Mucosa of rectum (tissue), 2 donors: ENCODE measurements around the gene FMN2.

Experiments
- H3K27ac ChIP-seq, 2 donors: one replicate each; pipeline ENCODE4 v1.7.0; 2013; ENCODE audit warnings: inconsistent platforms in 2 of 2, low read depth in 2 of 2, low read length in 2 of 2
- H3K27me3 ChIP-seq, 2 donors: one replicate each; pipeline ENCODE4 v1.7.0; 2013; ENCODE audit warnings: low read length in 2 of 2; ENCODE audit not compliant: control insufficient read depth in 2 of 2, insufficient read depth in 2 of 2
- H3K36me3 ChIP-seq, 2 donors: one replicate each; pipeline ENCODE4 v1.7.0; 2013; ENCODE audit warnings: low read length in 2 of 2; ENCODE audit not compliant: control insufficient read depth in 2 of 2, insufficient read depth in 2 of 2
- H3K4me1 ChIP-seq, 2 donors: one replicate each; pipeline ENCODE4 v1.7.0; 2013; ENCODE audit warnings: low read length in 2 of 2, mild to moderate bottlenecking in 1 of 2; ENCODE audit not compliant: control insufficient read depth in 2 of 2, insufficient read depth in 2 of 2
- H3K4me3 ChIP-seq, 2 donors: one replicate each; pipeline ENCODE4 v1.7.0; 2013; ENCODE audit warnings: low read length in 2 of 2
- H3K9ac ChIP-seq, 2 donors: one replicate each; pipeline ENCODE4 v1.7.0; 2013; ENCODE audit warnings: low read length in 2 of 2, low read depth in 1 of 2, mild to moderate bottlenecking in 1 of 2
- H3K9me3 ChIP-seq, 2 donors: one replicate each; pipeline ENCODE4 v1.7.0; 2013; ENCODE audit warnings: low read length in 2 of 2; ENCODE audit not compliant: control insufficient read depth in 2 of 2
- donor health status: healthy.
- donor health status: Normal muscosa, but diverticular disease.

The FMN2 gene

GRCh38 chr1:240188139-240188538 is 96.5 kb downstream of the FMN2 start:
- H3K4me3 ChIP-seq: no peak overlapping the region
- H3K27me3 ChIP-seq: no peaks in the 10 kb centered on the region
- H3K9ac ChIP-seq: no peak overlapping the region
- H3K4me1 ChIP-seq: no peaks in the 10 kb centered on the region
- no peaks in the 10 kb centered on the region for H3K9me3 ChIP-seq
- H3K36me3 ChIP-seq: no peaks in the 10 kb centered on the region
- H3K27ac ChIP-seq: no peak overlapping the region

GRCh38 chr1:240189386-240189989 is 97.8 kb downstream of the FMN2 start:
- H3K4me3 ChIP-seq: no peak overlapping the region
- no peak overlapping the region for H3K9ac ChIP-seq
- no peaks in the 10 kb centered on the region for H3K27me3 ChIP-seq
- H3K27ac ChIP-seq: no peak overlapping the region
- no peaks in the 10 kb centered on the region for H3K9me3 ChIP-seq
- H3K36me3 ChIP-seq: no peaks in the 10 kb centered on the region
- no peaks in the 10 kb centered on the region for H3K4me1 ChIP-seq

GRCh38 chr1:240190881-240191401 is 99.3 kb downstream of the FMN2 start:
- Histone ChIP-seq H3K27ac (no peak overlapping the region), H3K4me3 (no peak overlapping the region), H3K36me3 (no peaks in the 10 kb centered on the region), H3K9me3 (no peaks in the 10 kb centered on the region), H3K4me1 (no peaks in the 10 kb centered on the region), H3K27me3 (no peaks in the 10 kb centered on the region), H3K9ac (no peak overlapping the region)

GRCh38 chr1:240192851-240193250 is 101.2 kb downstream of the FMN2 start:
- Histone ChIP-seq H3K4me3 (no peak overlapping the region), H3K36me3 (no peaks in the 10 kb centered on the region), H3K4me1 (no peaks in the 10 kb centered on the region), H3K27ac (no peak overlapping the region), H3K9ac (no peak overlapping the region), H3K27me3 (no peaks in the 10 kb centered on the region), H3K9me3 (no peaks in the 10 kb centered on the region)

- H3K27me3 ChIP-seq: no peaks in the 10 kb centered on the region
- H3K27ac ChIP-seq: no peak overlapping the region
- no peaks in the 10 kb centered on the region for H3K9me3 ChIP-seq
- H3K4me1 ChIP-seq: no peaks in the 10 kb centered on the region
- H3K9ac ChIP-seq: no peak overlapping the region
- no peaks in the 10 kb centered on the region for H3K36me3 ChIP-seq
- no peak overlapping the region for H3K4me3 ChIP-seq
Observed at GRCh38 chr1:240193679-240194078, 102.0 kb downstream of the FMN2 start.

- H3K9ac ChIP-seq: no peak overlapping the region
- no peaks in the 10 kb centered on the region for H3K36me3 ChIP-seq
- no peaks in the 10 kb centered on the region for H3K4me1 ChIP-seq
- no peaks in the 10 kb centered on the region for H3K9me3 ChIP-seq
- H3K27me3 ChIP-seq: no peaks in the 10 kb centered on the region
- no peak overlapping the region for H3K4me3 ChIP-seq
- H3K27ac ChIP-seq: no peak overlapping the region
Observed at GRCh38 chr1:240194120-240194519, 102.4 kb downstream of the FMN2 start.

- Histone ChIP-seq H3K27me3 (no peaks in the 10 kb centered on the region), H3K4me3 (no peak overlapping the region), H3K36me3 (no peaks in the 10 kb centered on the region), H3K9me3 (peaks cover 0 to 2% of the 10 kb centered on the region in 2 donors), H3K9ac (no peak overlapping the region), H3K27ac (no peak overlapping the region), H3K4me1 (no peaks in the 10 kb centered on the region)
Observed at GRCh38 chr1:240198376-240198775, 106.7 kb downstream of the FMN2 start.

GRCh38 chr1:240199758-240200645 is 108.3 kb downstream of the FMN2 start:
- Histone ChIP-seq H3K27ac (no peak overlapping the region), H3K9me3 (peaks cover 0 to 2% of the 10 kb centered on the region in 2 donors), H3K4me3 (no peak overlapping the region), H3K9ac (no peak overlapping the region), H3K27me3 (no peaks in the 10 kb centered on the region), H3K4me1 (no peaks in the 10 kb centered on the region), H3K36me3 (no peaks in the 10 kb centered on the region)

- H3K27ac ChIP-seq: no peak overlapping the region
- H3K9ac ChIP-seq: no peak overlapping the region
- H3K27me3 ChIP-seq: no peaks in the 10 kb centered on the region
- H3K9me3 ChIP-seq: peaks cover 0 to 2% of the 10 kb centered on the region in 2 donors
- H3K4me1 ChIP-seq: no peaks in the 10 kb centered on the region
- no peak overlapping the region for H3K4me3 ChIP-seq
- no peaks in the 10 kb centered on the region for H3K36me3 ChIP-seq
Observed at GRCh38 chr1:240201931-240202330, 110.2 kb downstream of the FMN2 start.

- Histone ChIP-seq H3K27ac (no peak overlapping the region), H3K36me3 (no peaks in the 10 kb centered on the region), H3K27me3 (no peaks in the 10 kb centered on the region), H3K9me3 (peaks cover 0 to 1% of the 10 kb centered on the region in 2 donors), H3K4me3 (no peak overlapping the region), H3K4me1 (no peaks in the 10 kb centered on the region), H3K9ac (no peak overlapping the region)
Observed at GRCh38 chr1:240207073-240207709, 115.5 kb downstream of the FMN2 start.
